GM18861 (cell line): Measurements from ENCODE around the gene TBXAS1.
"Not testable (repeated sequence)": the region's sequence is repeated elsewhere in the genome, so short reads cannot be mapped to it uniquely, and the experiment has no call there.

Source experiments
- ATAC-seq: cut with Tn5 transposase; IDR thresholded peaks from one replicate; pipeline ENCODE4 v1.9.1; 2021; ENCODE audit not compliant: unreplicated experiment

TBXAS1 gene

DNA sequence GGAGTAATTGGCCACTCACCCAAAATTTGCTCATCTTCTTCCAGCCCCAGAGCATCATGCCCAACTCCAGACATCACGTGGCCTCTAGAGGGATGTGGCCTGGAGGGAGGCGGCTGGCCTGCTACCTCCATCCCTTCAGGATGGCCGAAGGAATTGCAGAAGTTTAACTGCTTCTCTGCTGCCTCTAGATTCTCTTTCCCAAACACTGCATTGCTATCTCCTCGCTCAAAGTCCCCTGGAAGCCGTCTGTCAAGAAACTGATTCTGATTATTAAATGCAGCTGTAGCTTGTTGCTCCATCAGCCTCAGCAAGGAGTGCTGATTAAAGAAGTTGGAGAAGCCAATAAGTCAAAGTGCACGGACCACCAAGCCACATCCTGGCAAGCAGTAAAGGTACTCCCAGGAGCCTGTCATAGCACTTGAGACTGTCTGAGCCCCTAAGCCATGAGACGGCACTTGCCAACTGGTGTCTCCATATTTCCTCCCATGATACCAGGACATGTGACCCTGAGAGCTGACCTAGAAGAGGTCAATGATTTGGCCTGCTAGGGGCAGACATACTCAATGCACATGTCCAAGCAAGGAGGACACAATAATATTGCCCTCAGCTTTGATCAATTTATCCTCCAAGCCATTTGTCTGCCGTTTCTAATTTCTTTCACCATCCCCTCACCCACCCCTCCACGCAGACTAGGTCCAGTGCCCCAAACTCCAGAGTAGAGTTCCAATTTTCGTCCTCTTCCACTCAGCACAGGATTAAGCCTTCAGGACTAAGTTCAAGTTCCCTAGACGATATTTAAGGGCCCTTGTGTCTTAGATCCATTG, 84.2 kb downstream of the TBXAS1 start:
- no peak for ATAC-seq

GRCh38 chr7:139913845-139914135, 84.7 kb downstream of the TBXAS1 start:
- ATAC-seq = no peak

GRCh38 chr7:139914306-139915267, 85.5 kb downstream of the TBXAS1 start:
- no peak for ATAC-seq

GRCh38 chr7:139915268-139915863, 86.3 kb downstream of the TBXAS1 start:
- no peak for ATAC-seq

GRCh38 chr7:139915864-139916716, 87.0 kb downstream of the TBXAS1 start:
- peak; percentile 88 for ATAC-seq

GRCh38 chr7:139916717-139917395, 87.8 kb downstream of the TBXAS1 start:
- peak; percentile 55 for ATAC-seq

DNA sequence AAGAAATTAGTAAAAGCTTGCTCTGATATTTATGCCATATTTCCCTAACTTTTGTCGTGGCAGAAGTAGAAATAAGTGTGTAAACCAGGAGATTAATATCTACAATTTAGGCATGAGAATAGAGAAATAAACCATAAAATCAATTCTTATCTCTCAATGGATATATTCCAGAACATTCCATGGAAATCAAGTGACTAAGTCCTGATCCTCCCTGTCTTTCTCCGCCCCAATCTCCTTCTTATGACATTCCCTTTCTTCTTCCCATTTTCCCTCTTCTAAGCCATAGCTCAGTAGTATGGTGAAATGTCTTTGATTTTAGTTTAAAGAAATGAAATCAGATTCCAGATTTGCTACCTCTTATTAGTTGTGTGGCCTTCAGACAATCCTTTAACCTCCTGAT, 88.8 kb downstream of the TBXAS1 start:
- no peak for ATAC-seq

DNA sequence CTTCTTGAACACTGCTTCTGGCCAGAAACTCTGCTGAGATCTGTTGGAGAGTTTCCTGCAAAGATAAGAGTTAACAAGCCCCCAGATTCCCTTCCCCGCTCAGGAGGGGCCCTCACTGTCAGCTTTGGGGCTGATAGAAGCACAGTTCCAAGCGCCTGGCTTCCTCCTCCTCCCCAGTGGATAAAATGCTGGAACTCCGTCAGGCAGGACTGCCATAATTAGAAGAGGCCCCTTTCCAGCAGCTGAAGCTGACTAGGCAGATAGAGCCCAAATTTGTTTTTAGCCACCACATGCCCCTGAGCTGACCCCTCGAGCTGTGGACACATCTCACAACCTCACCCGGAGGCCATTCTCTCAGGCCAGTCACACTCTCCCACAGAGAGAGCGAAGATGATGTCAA, 89.4 kb downstream of the TBXAS1 start:
- no peak for ATAC-seq

- ATAC-seq = no peak
These were observed 94.0 kb downstream of the TBXAS1 start for GRCh38 chr7:139923090-139923489.

DNA sequence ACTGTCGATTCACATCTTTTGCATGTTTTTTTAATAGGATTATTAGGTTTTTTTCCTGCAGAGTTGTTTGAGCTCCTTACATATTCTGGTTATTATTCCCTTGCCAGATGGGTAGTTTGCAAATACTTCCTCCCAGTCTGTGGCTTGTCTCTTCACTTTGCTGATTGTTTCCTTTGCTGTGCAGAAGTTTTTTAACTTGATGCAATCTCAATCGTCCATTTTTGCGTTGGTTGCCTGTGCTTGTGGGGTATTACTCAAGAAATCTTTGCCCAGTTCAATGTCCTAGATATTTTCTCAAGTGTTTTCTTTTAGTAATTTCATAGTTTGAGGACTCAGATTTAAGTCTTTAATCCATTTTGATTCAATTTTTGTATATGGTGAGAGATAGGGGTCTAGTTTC, 95.4 kb downstream of the TBXAS1 start:
- no peak for ATAC-seq

DNA sequence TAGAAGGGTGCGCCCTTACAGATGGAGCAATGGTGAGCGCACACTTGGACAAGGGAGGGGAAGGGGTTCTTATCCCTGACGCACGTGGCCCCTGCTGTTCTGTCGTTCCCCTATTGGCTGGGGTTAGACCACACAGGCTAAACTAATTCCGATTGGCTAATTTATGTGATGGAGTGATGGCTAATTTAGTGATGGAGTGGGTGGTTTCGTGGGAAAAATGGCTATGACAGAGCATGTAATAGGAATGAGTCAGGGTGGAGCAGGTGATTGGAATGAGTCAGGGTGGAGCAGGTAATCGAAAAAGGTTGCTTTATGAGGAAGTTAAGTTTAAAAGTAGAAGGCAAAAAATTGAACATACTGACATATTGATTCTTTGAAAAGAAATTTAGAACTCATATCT, 100.2 kb downstream of the TBXAS1 start:
- not testable (repeated sequence) for ATAC-seq

DNA sequence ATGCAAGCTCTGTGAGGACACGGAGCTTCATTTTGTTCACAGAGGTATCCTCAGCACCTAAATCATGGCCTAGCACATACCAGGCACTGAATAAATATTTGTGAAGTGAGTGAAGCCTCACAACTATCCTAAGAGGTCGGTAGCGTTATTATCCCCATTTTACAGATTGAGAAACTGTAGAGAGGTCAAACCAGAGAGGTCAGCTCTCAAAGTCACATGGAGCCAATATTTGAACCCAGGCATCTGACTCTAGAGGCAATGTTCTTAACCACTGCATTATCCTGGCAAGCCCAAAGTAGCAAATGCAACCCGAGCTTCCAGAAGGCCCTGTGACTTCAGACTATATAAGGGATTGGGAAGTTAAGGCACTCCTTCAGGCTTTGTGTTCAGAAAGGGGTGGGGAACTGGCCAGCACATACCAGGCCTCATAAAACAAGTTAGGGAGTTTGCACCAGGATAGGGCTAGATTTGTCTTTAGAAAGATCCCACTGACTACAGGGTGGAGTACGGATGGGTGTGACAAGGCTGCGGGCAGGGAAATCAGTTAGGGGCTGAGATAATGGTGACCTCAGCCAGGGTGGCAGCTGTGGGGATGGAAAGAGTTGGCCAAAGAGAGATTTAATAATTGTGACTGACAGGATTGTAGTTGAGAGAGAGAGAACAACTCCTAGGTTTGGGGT, 101.4 kb downstream of the TBXAS1 start:
- no peak for ATAC-seq

DNA sequence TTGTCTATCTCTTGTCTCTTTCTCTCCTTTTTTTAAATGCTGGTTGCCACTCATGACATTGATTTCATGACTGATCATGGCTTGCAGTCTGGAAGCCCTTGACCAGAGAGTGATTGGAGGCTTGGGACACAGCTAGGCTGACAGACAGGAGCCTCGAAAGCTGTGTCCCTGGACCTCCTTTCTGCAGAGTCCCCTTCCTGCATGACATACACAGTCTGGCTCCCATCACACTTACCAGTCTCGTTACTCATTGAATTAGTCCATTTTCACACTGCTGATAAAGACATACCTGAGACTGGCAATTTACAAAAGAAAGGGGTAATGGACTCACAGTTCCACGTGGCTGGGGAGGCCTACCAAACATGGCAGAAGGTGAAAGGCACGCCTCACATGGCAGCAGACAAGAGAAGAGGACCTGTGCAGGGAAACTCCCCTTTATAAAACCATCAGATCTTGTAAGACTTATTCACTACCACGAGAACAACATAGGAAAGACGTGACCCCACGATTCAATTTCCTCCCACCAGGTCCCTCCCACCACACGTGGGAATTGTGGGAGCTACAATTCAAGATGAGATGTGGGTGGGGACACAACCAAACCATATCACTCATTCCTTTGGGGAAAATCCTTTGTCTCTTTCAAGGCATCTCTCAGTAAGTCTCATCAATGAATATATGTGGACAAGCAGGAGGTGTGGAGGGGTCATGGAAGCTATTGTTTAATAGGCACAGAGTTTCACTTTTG, 102.3 kb downstream of the TBXAS1 start:
- no peak for ATAC-seq

DNA sequence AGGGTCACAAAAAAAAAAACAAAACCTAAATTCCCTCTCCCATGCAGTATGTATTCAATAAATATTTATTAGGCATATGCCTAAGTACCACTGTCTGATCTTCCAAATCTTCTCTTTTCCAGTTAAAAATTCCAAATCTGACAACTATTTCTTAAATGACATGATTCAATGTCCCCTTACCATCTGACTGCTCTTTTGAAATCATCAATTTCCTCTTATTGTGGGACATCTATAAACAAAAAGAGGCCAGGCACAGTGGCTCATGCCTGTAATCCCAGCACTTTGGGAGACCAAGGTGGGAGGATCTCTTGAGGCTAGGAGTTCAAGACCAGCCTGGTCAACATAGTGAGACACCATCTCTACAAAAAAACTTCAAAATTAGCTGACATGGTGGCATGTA, 103.5 kb downstream of the TBXAS1 start:
- no peak for ATAC-seq

GRCh38 chr7:139936760-139937310, 107.8 kb downstream of the TBXAS1 start:
- ATAC-seq = no peak

GRCh38 chr7:139937715-139938114, 108.7 kb downstream of the TBXAS1 start:
- ATAC-seq = no peak

DNA sequence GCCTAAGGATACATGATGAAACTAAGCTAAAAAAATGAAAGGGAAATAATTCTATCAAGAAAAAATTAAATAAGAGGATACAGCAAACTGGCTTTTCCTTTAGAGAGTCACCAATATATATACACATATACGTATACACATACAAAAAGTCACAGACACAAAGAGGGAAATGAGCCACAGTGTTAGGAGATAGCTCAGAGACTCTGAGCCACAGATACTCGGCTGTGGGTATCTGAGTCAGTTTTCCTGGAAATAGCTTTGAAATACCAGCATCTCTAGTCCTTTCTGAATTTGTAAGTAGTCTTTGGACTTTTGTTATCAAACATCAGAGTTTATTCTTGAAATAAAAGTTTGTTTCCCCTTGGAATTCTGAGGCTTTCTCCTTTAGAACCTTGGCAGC, 111.8 kb downstream of the TBXAS1 start:
- ATAC-seq = no peak

GRCh38 chr7:139941421-139941820, 112.4 kb downstream of the TBXAS1 start:
- no peak for ATAC-seq

- ATAC-seq = no peak
These were observed 112.8 kb downstream of the TBXAS1 start for GRCh38 chr7:139941866-139942265.
